ENCODE data around the gene LBX2. TPM values are rescaled to one million over a fixed set of nuclear protein-coding genes. Genes with fewer than 3 reads are reported as not detected.
A peak's percentile ranks its signal among the peaks of the same experiment; 100 is the strongest.

The LBX2 gene
- total and polyA plus RNA-seq, 8 donors: 0.21 to 2.3 (median 1.1) TPM

- DNase-seq: peak in 2 of 6 donors; percentile 11 to 39
- Histone ChIP-seq H3K4me1 (peaks cover 0 to 8% (median 7%) of the 10 kb centered on the region in 3 donors), H3K9me3 (no peaks in the 10 kb centered on the region), H3K4me3 (no peak overlapping the region), H3K36me3 (no peaks in the 10 kb centered on the region), H3K27ac (no peak overlapping the region), H3K27me3 (no peaks in the 10 kb centered on the region)
- no peak for FAIRE-seq
- no peak for ATAC-seq
- intact Hi-C loops (cut with DNase I): no loop called here
- no peak for TF ChIP-seq CTCF (IDR thresholded peaks at IDR 0.05)
- WGBS, 2 donors: 70 to 86% methylated on average over 12 of the region's 12 CpGs
Measured at GRCh38 chr2:74534411-74534810, 35.0 kb upstream of the LBX2 start.

GRCh38 chr2:74533464-74533863 is 34.1 kb upstream of the LBX2 start:
- Histone ChIP-seq H3K4me1 (peaks cover 3 to 12% (median 11%) of the 10 kb centered on the region in 3 donors), H3K4me3 (no peak overlapping the region), H3K36me3 (no peaks in the 10 kb centered on the region), H3K9me3 (no peaks in the 10 kb centered on the region), H3K27ac (no peak overlapping the region), H3K27me3 (no peaks in the 10 kb centered on the region)
- FAIRE-seq (no peak), DNase-seq (peak in 1 of 6 donors; percentile 1), ATAC-seq (no peak)
- intact Hi-C loops (cut with DNase I): no loop called here
- no peak for TF ChIP-seq CTCF (IDR thresholded peaks at IDR 0.05)
- 75 to 77% methylated on average over 4 of the region's 4 CpGs for WGBS, 2 donors

GRCh38 chr2:74532222-74532621 is 32.8 kb upstream of the LBX2 start:
- TF ChIP-seq CTCF (IDR thresholded peaks at IDR 0.05): no peak

GRCh38 chr2:74531666-74532065 is 32.3 kb upstream of the LBX2 start:
- WGBS, 2 donors: 84 to 91% methylated on average over 7 of the region's 7 CpGs
- no peak overlapping the region for H3K27ac ChIP-seq
- intact Hi-C loops (cut with DNase I): no loop called here
- no peak for TF ChIP-seq CTCF (IDR thresholded peaks at IDR 0.05)
- no peaks in the 10 kb centered on the region for H3K27me3 ChIP-seq
- H3K9me3 ChIP-seq: no peaks in the 10 kb centered on the region
- DNase-seq: peak in 1 of 6 donors; percentile 19
- ATAC-seq: no peak
- H3K4me1 ChIP-seq: peaks cover 7 to 18% (median 14%) of the 10 kb centered on the region in 3 donors
- no peak overlapping the region for H3K4me3 ChIP-seq
- H3K36me3 ChIP-seq: peaks cover 0 to 9% (median 0%) of the 10 kb centered on the region in 3 donors
- no peak for FAIRE-seq

More at GRCh38 chr2:74532222-74532621, 32.8 kb upstream of the LBX2 start:
- Histone ChIP-seq H3K9me3 (no peaks in the 10 kb centered on the region), H3K27me3 (no peaks in the 10 kb centered on the region), H3K27ac (no peak overlapping the region), H3K4me1 (peaks cover 7 to 18% (median 14%) of the 10 kb centered on the region in 3 donors), H3K36me3 (peaks cover 0 to 4% (median 0%) of the 10 kb centered on the region in 3 donors), H3K4me3 (no peak overlapping the region)
- DNase-seq (no peak), ATAC-seq (no peak), FAIRE-seq (no peak)
- intact Hi-C loops (cut with DNase I): no loop called here

Data from pancreas (tissue), 10 donors.